Measurements from ENCODE around the gene PRR19. TPM values are rescaled to one million over a fixed set of nuclear protein-coding genes. Genes with fewer than 3 reads are reported as not detected.
"Not testable (repeated sequence)": the region's sequence is repeated elsewhere in the genome, so short reads cannot be mapped to it uniquely, and the experiment has no call there.

The PRR19 gene
- total RNA-seq, 2 donors from 2014 or later, result 0.29 to 0.86 TPM

DNA sequence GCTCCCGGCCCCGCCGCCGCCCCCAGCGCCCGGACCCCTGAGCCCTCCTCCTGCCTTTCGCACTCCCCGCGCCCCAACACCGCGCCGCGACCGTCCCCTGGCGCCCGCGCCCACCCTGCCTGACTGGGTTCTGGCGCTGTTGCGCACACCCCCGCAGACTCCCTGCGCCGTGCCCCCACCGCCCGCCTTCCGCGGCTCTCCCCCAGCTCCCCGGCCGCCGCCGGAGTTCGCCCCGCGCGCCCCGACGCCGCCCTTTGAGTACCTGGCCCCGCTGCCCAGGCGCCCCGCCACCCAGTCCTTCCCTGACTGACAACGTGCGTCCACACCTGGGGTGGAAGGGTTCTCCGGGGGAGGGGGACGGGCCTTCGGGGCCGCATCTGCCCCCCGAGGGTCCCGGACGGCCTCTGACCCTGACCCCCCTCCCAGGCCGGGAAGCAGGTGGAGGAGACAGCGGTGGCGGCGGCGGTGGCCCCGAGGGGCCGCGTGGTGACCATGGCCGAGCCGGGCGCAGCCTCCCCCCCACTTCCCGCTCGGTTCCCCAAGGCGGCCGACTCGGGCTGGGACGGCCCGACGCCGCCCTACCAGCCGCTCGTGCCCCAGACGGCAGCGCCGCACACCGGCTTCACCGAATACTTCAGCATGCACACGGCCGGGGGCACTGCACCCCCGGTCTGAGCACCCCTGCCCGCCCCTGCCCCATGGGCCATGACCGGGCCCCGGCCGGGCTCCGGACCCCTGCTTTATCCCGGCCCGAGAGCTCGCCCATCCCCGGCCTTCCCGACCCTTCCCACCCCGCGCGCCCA lies 22.1 kb downstream of the PRR19 start:
- Mint-ChIP-seq H3K36me3 (ENCODE audit: insufficient read depth in 2 of 2) (peaks cover 5 to 6% of the 10 kb centered on the region in 2 donors), H3K27me3 (ENCODE audit: low read depth) (peaks cover 16% of the 10 kb centered on the region), H3K4me1 (ENCODE audit: low read depth) (peaks cover 36% of the 10 kb centered on the region), H3K27ac (no peak overlapping the region), H3K4me3 (peak overlapping the region; percentile 84 to 99), H3K9me3 (no peaks in the 10 kb centered on the region)
- DNase-seq, result peak; percentile 53 to 61
- ATAC-seq (replicated peaks in 1 of 2), result peak in 1 of 2 donors; percentile 8

DNA sequence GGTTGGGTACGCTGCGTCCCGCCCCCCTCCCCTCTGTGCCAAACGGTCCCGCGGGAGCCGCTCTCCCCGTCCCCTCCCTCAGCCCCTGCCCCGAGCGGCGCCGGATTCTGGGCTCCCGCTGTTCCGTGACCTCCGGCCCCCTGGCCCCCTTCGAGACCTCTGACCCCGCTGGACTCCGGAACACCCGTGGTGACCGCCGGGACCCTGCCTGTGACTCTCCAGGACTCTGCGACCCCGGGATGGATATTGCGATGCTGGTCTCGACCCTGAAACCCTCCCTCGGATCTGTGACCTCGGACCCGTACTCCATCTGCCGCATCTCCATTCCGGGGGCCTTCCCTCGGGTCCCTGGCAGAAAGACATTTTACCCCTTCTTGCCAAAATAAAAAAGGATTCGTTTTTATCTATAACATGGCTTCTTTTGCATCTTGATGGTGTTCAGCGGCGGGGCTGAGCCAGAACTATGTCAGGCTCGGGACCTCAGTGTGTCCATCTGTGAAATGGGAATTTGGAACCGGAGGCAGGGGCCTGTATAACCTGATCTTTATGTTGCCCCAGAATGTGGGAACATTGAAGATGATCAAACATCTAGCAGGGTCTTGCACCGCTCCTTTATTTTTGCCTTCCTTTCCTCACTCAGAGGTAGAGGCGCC lies 22.8 kb downstream of the PRR19 start:
- Mint-ChIP-seq H3K27ac (peak overlapping the region; percentile 88), H3K4me1 (ENCODE audit: low read depth) (peaks cover 40% of the 10 kb centered on the region)
- ATAC-seq (replicated peaks in 1 of 2), result no peak

DNA sequence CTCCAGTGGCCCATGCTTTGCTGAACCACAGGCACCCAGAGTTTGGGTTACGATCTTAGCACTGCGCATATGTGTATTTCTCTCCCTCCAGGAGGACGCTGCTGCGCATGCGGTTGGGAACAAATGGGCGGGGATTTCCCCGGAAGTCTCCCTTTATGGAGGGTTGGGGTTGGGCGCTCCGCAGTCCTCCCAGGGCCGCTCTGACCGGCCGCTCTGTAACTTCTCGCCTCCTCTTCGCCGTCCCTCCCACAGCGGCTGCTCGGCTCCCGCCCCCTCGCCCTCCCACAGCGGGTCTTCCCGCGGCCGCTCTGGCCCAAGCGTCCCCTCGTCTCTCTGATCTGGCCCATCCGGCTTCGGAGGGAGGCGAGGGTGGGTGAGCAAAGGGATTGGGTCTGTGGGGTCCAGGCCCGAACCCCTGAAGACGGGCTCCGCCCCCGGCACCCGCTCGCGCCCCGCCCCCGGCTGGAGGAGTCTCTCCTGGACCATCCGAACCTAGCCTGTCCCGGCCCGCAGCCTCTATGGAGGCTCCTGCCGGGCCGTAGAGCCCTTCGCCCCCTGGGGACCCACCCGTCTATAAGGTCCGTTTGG lies 23.5 kb downstream of the PRR19 start, which contains the start of gene MEGF8:
MEGF8 (plus strand) TSS at position 328 of the 588 bp plus-strand sequence. CDS start 609 bp downstream, outside the sequence.
- H3K27me3 Mint-ChIP-seq (ENCODE audit: low read depth), result peaks cover 16% of the 10 kb centered on the region
- no peaks in the 10 kb centered on the region for H3K9me3 Mint-ChIP-seq
- peak within 1 kb of the TSS; percentile 84 to 99 for H3K4me3 Mint-ChIP-seq
- DNase-seq (peak; percentile 98 to 99), ATAC-seq (replicated peaks in 1 of 2) (peak; percentile 94)
- H3K27ac Mint-ChIP-seq, result peak within 1 kb of the TSS; percentile 88
- peaks cover 5 to 6% of the 10 kb centered on the region in 2 donors for H3K36me3 Mint-ChIP-seq (ENCODE audit: insufficient read depth in 2 of 2)
- H3K4me1 Mint-ChIP-seq (ENCODE audit: low read depth), result peaks cover 40% of the 10 kb centered on the region

More for the DNA sequence above, 22.8 kb downstream of the PRR19 start:
- H3K4me3 Mint-ChIP-seq, result peak overlapping the region; percentile 84 to 99
- H3K36me3 Mint-ChIP-seq (ENCODE audit: insufficient read depth in 2 of 2), result peaks cover 5 to 6% of the 10 kb centered on the region in 2 donors
- peak; percentile 15 to 23 for DNase-seq
- peaks cover 16% of the 10 kb centered on the region for H3K27me3 Mint-ChIP-seq (ENCODE audit: low read depth)
- no peaks in the 10 kb centered on the region for H3K9me3 Mint-ChIP-seq

DNA sequence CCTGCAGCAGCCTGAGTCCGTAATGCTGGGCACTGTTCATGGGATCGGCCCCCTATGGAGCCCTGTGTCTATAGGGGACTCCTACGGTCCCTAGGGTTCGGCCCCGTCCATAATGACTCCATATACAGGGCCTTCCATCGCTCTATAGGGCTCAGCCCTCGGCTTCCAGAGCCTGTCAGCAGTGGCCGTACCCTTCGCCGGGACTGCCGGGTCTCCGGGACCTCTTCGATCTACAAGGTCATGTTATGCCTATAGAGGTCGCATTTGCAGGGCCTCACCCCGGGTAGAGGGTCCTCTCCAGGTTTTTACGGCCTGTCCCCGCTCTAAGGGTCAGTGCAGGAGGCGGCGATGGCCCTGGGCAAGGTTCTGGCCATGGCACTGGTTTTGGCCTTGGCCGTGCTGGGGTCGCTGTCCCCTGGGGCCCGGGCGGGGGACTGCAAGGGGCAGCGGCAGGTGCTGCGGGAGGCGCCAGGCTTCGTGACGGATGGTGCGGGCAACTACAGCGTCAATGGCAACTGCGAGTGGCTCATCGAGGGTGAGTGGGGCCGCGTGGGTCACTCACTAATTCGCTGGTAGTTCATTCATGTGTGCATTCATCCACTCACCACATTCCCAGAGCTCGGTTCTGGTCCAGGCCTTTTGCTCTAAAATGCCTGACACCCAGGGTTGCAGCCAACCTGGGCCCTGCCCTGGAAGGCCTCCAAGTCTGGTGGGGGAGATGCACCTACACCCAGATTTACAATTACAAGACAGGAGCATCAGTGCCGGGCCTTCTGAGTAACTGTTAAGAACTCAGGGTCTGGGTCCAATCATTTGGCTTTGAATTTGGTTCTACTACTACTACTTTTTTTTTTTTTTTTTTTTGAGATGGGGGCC lies 24.2 kb downstream of the PRR19 start:
- peak overlapping the region; percentile 84 to 99 for H3K4me3 Mint-ChIP-seq
- no peaks in the 10 kb centered on the region for H3K9me3 Mint-ChIP-seq
- peak; percentile 12 to 19 for ATAC-seq (replicated peaks in 1 of 2)
- peaks cover 16% of the 10 kb centered on the region for H3K27me3 Mint-ChIP-seq (ENCODE audit: low read depth)
- DNase-seq, result peak; percentile 32 to 43
- peak overlapping the region; percentile 65 for H3K27ac Mint-ChIP-seq
- peaks cover 5 to 6% of the 10 kb centered on the region in 2 donors for H3K36me3 Mint-ChIP-seq (ENCODE audit: insufficient read depth in 2 of 2)
- peaks cover 40% of the 10 kb centered on the region for H3K4me1 Mint-ChIP-seq (ENCODE audit: low read depth)

DNA sequence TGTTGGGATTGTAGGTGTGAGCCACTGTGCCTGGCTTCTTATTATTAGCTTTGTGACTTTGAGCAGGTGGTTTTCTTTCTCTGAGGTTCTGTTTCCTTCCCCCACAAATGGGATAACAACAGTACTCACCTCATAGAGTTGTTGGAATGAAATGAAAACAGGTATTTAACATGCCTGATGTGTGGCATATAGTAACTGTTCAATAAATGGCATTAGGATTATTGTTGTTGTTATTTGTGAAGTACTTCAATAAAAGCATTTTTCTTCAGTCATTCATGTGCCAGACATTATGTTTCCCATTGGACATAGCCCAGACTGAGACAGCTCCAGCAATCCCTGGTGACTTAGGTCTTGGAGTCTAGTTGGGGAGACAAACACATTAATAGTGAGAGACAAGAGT lies 25.0 kb downstream of the PRR19 start:
- Mint-ChIP-seq H3K36me3 (ENCODE audit: insufficient read depth in 2 of 2) (peaks cover 5 to 6% of the 10 kb centered on the region in 2 donors), H3K9me3 (no peaks in the 10 kb centered on the region), H3K27ac (peak overlapping the region; percentile 40), H3K4me1 (ENCODE audit: low read depth) (peaks cover 40% of the 10 kb centered on the region), H3K4me3 (peak overlapping the region; percentile 84 to 99), H3K27me3 (ENCODE audit: low read depth) (peaks cover 11% of the 10 kb centered on the region)
- no peak for ATAC-seq (replicated peaks in 1 of 2)
- no peak for DNase-seq

DNA sequence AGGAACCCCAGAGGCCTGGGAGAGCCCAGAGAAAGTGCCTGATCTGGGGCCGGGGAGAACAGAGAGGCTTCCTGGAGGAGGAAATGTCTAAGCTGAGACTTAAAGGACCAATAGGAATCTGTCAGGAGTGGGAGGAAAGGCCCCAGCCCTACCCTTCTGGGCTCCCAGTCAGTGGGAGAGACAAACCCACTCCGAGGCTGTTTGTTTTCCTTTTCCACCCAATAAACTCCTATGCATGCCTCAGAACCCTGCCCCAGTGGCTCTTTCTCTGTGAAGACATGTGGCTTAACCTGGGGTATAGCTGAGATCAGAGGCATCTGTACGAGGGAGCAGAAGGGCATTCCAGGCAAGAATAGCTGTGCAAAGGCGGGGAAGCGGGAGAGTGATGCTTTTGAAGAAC lies 25.4 kb downstream of the PRR19 start:
- no peak overlapping the region for H3K27ac Mint-ChIP-seq
- H3K9me3 Mint-ChIP-seq, result no peaks in the 10 kb centered on the region
- H3K4me1 Mint-ChIP-seq (ENCODE audit: low read depth), result peaks cover 40% of the 10 kb centered on the region
- peaks cover 6% of the 10 kb centered on the region for H3K27me3 Mint-ChIP-seq (ENCODE audit: low read depth)
- DNase-seq, result no peak
- peak overlapping the region in 1 of 2 donors; percentile 84 for H3K4me3 Mint-ChIP-seq
- ATAC-seq (replicated peaks in 1 of 2), result no peak
- H3K36me3 Mint-ChIP-seq (ENCODE audit: insufficient read depth in 2 of 2), result peaks cover 5 to 6% of the 10 kb centered on the region in 2 donors

DNA sequence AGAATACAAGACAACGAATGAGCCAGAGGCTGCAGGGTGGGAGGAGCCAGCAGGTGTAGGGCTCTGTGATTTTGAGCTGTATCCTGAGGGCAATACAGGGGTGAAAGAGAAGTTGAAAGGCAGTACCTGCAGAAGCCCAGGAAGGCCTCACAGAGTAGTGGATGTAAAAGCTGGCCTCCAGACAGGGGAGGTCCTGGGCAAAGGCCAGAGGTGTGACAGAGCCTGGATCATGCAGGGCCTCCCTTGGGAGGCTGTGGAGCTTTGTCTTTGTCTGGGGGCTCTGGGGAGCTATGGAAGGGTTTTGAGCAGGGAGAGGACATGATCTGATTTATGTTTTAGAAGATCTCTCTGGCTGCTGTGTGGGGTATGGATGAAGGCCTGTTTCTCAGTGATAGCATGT lies 26.2 kb downstream of the PRR19 start:
- ATAC-seq (replicated peaks in 1 of 2), result no peak
- no peak overlapping the region for H3K27ac Mint-ChIP-seq

DNA sequence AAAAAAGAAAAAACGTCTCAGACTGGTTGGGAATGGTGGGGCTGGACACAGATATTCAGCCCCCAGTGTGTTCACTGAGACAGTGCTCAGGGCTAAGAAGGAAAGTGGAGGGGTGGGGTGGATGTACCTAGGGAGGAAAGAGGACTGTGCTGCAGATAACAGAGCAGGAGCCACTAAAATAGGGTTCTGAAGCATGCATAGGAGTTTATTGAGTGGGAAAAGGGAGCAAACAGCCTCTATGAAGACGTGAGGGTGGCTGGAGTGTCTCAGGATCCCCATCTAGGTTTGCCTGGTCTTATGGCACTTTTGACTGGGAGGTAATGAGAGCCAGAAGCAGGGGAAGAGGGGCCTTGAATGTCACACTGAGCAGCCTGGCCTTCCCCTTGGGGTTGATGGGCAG lies 26.9 kb downstream of the PRR19 start:
- H3K36me3 Mint-ChIP-seq (ENCODE audit: insufficient read depth in 2 of 2), result peaks cover 5 to 6% of the 10 kb centered on the region in 2 donors
- no peaks in the 10 kb centered on the region for H3K9me3 Mint-ChIP-seq
- ATAC-seq (replicated peaks in 1 of 2) (no peak), DNase-seq (no peak)
- H3K27me3 Mint-ChIP-seq (ENCODE audit: low read depth), result peaks cover 6% of the 10 kb centered on the region
- H3K27ac Mint-ChIP-seq, result no peak overlapping the region
- H3K4me1 Mint-ChIP-seq (ENCODE audit: low read depth), result peaks cover 40% of the 10 kb centered on the region
- H3K4me3 Mint-ChIP-seq, result no peak overlapping the region

More for the DNA sequence above, 26.2 kb downstream of the PRR19 start:
- no peak for DNase-seq
- H3K27me3 Mint-ChIP-seq (ENCODE audit: low read depth), result peaks cover 6% of the 10 kb centered on the region
- no peaks in the 10 kb centered on the region for H3K9me3 Mint-ChIP-seq
- no peak overlapping the region for H3K4me3 Mint-ChIP-seq
- H3K36me3 Mint-ChIP-seq (ENCODE audit: insufficient read depth in 2 of 2), result peaks cover 5 to 6% of the 10 kb centered on the region in 2 donors
- H3K4me1 Mint-ChIP-seq (ENCODE audit: low read depth), result peaks cover 40% of the 10 kb centered on the region

DNA sequence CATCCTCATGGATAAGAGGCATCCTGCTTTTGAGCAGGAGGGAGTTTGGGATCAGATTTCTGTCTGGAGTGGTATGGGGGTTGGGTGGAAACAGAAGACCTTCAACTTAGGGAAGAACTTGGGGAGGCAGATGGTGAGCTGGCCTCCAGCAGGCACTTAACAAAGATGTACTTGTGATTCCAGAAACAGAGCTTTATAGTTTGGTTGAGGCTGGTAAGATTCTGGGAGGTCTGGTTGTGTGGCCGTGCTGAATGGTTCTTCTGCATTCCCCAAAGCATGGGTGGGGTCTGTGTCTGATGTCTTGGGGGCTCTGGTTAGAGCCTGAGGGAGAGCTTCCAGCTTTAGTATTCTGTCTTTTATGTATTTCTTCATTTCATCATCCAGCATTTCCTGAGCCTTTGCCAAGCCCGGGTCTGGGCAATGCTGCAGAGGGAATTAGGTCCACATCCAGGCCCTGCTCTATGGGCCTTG lies 28.3 kb downstream of the PRR19 start:
- no peak overlapping the region for H3K27ac Mint-ChIP-seq
- H3K4me3 Mint-ChIP-seq, result no peak overlapping the region
- H3K36me3 Mint-ChIP-seq (ENCODE audit: insufficient read depth in 2 of 2), result peaks cover 0 to under 1% of the 10 kb centered on the region in 2 donors
- peaks cover 33% of the 10 kb centered on the region for H3K4me1 Mint-ChIP-seq (ENCODE audit: low read depth)
- no peaks in the 10 kb centered on the region for H3K27me3 Mint-ChIP-seq (ENCODE audit: low read depth)
- DNase-seq, result no peak
- no peaks in the 10 kb centered on the region for H3K9me3 Mint-ChIP-seq
- ATAC-seq (replicated peaks in 1 of 2), result no peak

DNA sequence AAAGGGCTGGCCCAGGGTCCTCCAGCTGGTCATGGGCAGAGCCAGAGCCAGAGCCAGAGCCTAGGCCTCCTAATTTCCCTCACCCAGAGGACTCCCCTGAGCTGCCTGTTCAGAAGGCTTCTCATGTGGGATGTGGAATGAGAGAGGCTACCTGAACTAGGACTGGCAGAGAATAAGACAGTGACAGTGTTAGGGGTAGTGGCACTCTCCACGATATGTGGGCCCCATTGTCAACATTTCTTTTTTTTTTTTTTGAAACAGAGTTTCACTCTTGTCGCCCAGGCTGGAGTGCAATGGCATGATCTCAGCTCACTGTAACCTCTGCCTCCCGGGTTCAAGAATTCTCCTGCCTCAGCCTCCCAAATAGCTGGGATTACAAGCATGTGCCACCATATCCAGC lies 29.4 kb downstream of the PRR19 start:
- not testable (repeated sequence) for H3K27me3 Mint-ChIP-seq (ENCODE audit: low read depth); H3K9me3 Mint-ChIP-seq; DNase-seq; H3K27ac Mint-ChIP-seq; H3K36me3 Mint-ChIP-seq (ENCODE audit: insufficient read depth in 2 of 2); H3K4me3 Mint-ChIP-seq; ATAC-seq (replicated peaks in 1 of 2)
- H3K4me1 Mint-ChIP-seq (ENCODE audit: low read depth), result peaks cover 28% of the 10 kb centered on the region

DNA sequence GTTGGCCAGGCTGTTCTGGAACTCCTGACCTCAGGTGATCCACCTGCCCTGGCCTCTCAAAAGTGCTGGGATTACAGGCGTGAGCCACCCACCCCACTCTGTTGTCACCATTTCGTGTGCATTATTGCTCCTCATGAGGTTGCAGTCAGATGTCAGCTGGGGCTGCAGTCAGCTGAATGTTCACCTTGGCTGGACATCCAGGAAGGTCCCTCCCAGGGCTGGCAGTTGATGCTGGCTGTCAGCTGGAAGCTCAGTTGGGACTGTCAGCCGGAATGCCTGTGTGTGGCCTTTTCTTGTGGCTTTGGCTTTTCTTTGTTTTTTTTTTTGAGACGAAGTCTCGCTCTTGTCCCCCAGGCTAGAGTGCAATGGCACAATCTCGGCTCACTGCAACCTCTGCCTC lies 30.1 kb downstream of the PRR19 start:
- Mint-ChIP-seq H3K9me3 (no peaks in the 10 kb centered on the region), H3K27me3 (ENCODE audit: low read depth) (no peaks in the 10 kb centered on the region), H3K36me3 (ENCODE audit: insufficient read depth in 2 of 2) (no peaks in the 10 kb centered on the region), H3K4me3 (no peak overlapping the region), H3K27ac (no peak overlapping the region), H3K4me1 (ENCODE audit: low read depth) (peaks cover 21% of the 10 kb centered on the region)
- ATAC-seq (replicated peaks in 1 of 2) (no peak), DNase-seq (no peak)

DNA sequence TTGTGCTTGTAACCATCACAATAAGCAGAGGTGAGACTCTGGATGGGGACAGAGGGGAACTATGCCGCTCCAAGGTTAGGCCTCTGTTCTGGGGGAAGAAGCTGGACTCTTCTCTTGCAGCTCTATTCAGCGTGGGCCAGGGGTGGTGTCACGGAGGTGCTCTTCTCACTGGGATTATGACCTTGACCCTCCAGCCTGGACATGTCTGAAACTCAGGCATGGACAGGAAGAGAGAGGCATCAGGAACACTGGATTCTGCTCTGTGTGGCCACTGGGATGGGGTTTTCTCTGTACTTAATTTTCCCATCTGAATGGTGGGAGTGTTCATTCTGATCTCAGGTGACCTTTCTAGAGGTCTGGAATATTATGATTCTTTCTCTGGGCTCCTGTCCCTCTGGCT lies 31.1 kb downstream of the PRR19 start:
- H3K27ac Mint-ChIP-seq, result no peak overlapping the region
- no peaks in the 10 kb centered on the region for H3K27me3 Mint-ChIP-seq (ENCODE audit: low read depth)
- H3K4me1 Mint-ChIP-seq (ENCODE audit: low read depth), result peaks cover 14% of the 10 kb centered on the region
- no peak overlapping the region for H3K4me3 Mint-ChIP-seq
- no peak for ATAC-seq (replicated peaks in 1 of 2)
- DNase-seq, result no peak
- H3K9me3 Mint-ChIP-seq, result no peaks in the 10 kb centered on the region
- H3K36me3 Mint-ChIP-seq (ENCODE audit: insufficient read depth in 2 of 2), result no peaks in the 10 kb centered on the region

Data from activated T-cell treated with anti-CD3 and anti-CD28 coated beads, Interleukin-2, amount 50 U/mL, for 72 hours (primary cell).